HEK293 (cell line): Measurements from ENCODE around the gene ZNF532.

Experiments
- CTCF ChIA-PET: fragments of 350-600 bp; formaldehyde crosslinking; extraction: SDS; loops from one replicate; lab custom pipeline; 2021; ENCODE audit warnings: antibody characterized with exemption; lab: Yijun Ruan, JAX
- POLR2A ChIA-PET: fragments of 300-600 bp; formaldehyde crosslinking; extraction: SDS; loops from one replicate; lab custom pipeline; 2020; ENCODE audit warnings: antibody characterized with exemption, inconsistent platforms; lab: Yijun Ruan, JAX
- H3K27ac ChIP-seq: fragments of 200-500 bp; sonication (Bioruptor generic); 2 replicates; pipeline ENCODE4 v1.5.1; 2014; ENCODE audit warnings: low read depth, low read length, control low read depth, inconsistent platforms; ENCODE audit errors: extremely low read depth
- H3K36me3 ChIP-seq, 2 experiments: fragments of 200-500 bp in 1 of 2; sonication (Bioruptor generic) in 1 of 2; 1 replicate in 1 of 2; 2 replicates in 1 of 2; pipeline ENCODE4 v1.5.1; 2014 to 2017; ENCODE audit warnings: inconsistent platforms in 2 of 2, low read length in 2 of 2; ENCODE audit not compliant: control insufficient read depth in 2 of 2, insufficient read depth in 1 of 2
- H3K4me1 ChIP-seq: fragments of 200-500 bp; sonication (Bioruptor generic); 2 replicates; pipeline ENCODE4 v1.5.1; 2014; ENCODE audit warnings: mild to moderate bottlenecking, low read length, inconsistent platforms; ENCODE audit not compliant: control insufficient read depth, insufficient read depth
- H3K4me3 ChIP-seq: 2 replicates; pipeline ENCODE4 v1.5.1; 2011; ENCODE audit warnings: low read depth, mild to moderate bottlenecking, control low read depth, low read length, moderate library complexity
- H3K9me3 ChIP-seq: fragments of 200-500 bp; sonication (Bioruptor generic); 2 replicates; pipeline ENCODE4 v1.5.1; 2014; ENCODE audit warnings: low read depth, low read length, inconsistent platforms; ENCODE audit not compliant: control insufficient read depth, insufficient read depth
- BCL11A ChIP-seq: fragments of 450-650 bp; formaldehyde crosslinking; IDR thresholded peaks from 2 replicates; pipeline ENCODE4 v1.5.1; 2016; ENCODE audit warnings: low read depth, missing biosample characterization, missing genetic modification characterization
- GLI2 ChIP-seq: fragments of 450-650 bp; formaldehyde crosslinking; IDR thresholded peaks from 2 replicates; pipeline ENCODE4; 2017; ENCODE audit warnings: missing biosample characterization, missing genetic modification characterization, low read depth, borderline replicate concordance
- IKZF3 ChIP-seq: fragments of 450-650 bp; IDR thresholded peaks from 2 replicates; pipeline ENCODE4 v1.5.0; 2018; ENCODE audit warnings: missing biosample characterization, mild to moderate bottlenecking, missing genetic modification characterization, moderate library complexity
- OVOL3 ChIP-seq: fragments of 450-650 bp; formaldehyde crosslinking; IDR thresholded peaks from 2 replicates; pipeline ENCODE4 v1.5.1; 2016; ENCODE audit warnings: missing biosample characterization, missing genetic modification characterization
- SALL2 ChIP-seq: fragments of 450-650 bp; formaldehyde crosslinking; IDR thresholded peaks from 2 replicates; pipeline ENCODE4 v1.5.0; 2017; ENCODE audit warnings: missing biosample characterization, mild to moderate bottlenecking, missing genetic modification characterization, borderline replicate concordance
- SP2 ChIP-seq: fragments of 450-650 bp; formaldehyde crosslinking; IDR thresholded peaks from 2 replicates; pipeline ENCODE4 v1.5.1; 2016; ENCODE audit warnings: missing biosample characterization, missing genetic modification characterization
- TCF7L2 ChIP-seq: IDR thresholded peaks from 2 replicates; pipeline ENCODE4 v1.6.1; 2011; ENCODE audit warnings: low read depth, mild to moderate bottlenecking, inconsistent platforms, low read length, moderate library complexity, borderline replicate concordance
- ZNF10 ChIP-seq: fragments of 450-650 bp; formaldehyde crosslinking; IDR thresholded peaks from 2 replicates; pipeline ENCODE4 v1.5.1; 2017; ENCODE audit warnings: missing biosample characterization, missing genetic modification characterization
- ZNF2 ChIP-seq: fragments of 450-650 bp; formaldehyde crosslinking; IDR thresholded peaks from 2 replicates; pipeline ENCODE4 v1.5.1; 2016; ENCODE audit warnings: missing biosample characterization, missing genetic modification characterization
- ZNF202 ChIP-seq: fragments of 450-650 bp; formaldehyde crosslinking; IDR thresholded peaks from 2 replicates; pipeline ENCODE4 v1.5.1; 2016; ENCODE audit warnings: missing biosample characterization, missing genetic modification characterization, borderline replicate concordance
- ZNF223 ChIP-seq: fragments of 450-650 bp; formaldehyde crosslinking; IDR thresholded peaks from 2 replicates; pipeline ENCODE4 v1.5.1; 2016; ENCODE audit warnings: missing biosample characterization, missing genetic modification characterization
- ZNF366 ChIP-seq: fragments of 450-650 bp; formaldehyde crosslinking; conservative IDR thresholded peaks from 2 replicates; pipeline ENCODE4 v1.5.1; 2016; ENCODE audit warnings: missing biosample characterization, missing genetic modification characterization
- ZNF394 ChIP-seq: fragments of 450-650 bp; formaldehyde crosslinking; IDR thresholded peaks from 2 replicates; pipeline ENCODE4 v1.5.1; 2016; ENCODE audit warnings: missing biosample characterization, missing genetic modification characterization, mild to moderate bottlenecking, moderate library complexity, borderline replicate concordance
- ZNF513 ChIP-seq: fragments of 450-650 bp; IDR thresholded peaks from 2 replicates; pipeline ENCODE4 v1.5.1; 2018; ENCODE audit warnings: missing biosample characterization, missing genetic modification characterization
- ZNF544 ChIP-seq: fragments of 450-650 bp; formaldehyde crosslinking; IDR thresholded peaks from 2 replicates; pipeline ENCODE4 v1.5.0; 2017; ENCODE audit warnings: missing biosample characterization, missing genetic modification characterization
- ZNF555 ChIP-seq: fragments of 450-650 bp; formaldehyde crosslinking; conservative IDR thresholded peaks from 2 replicates; pipeline ENCODE4 v1.5.1; 2017; ENCODE audit warnings: missing biosample characterization, mild to moderate bottlenecking, missing genetic modification characterization, inconsistent platforms
- ZNF664 ChIP-seq: fragments of 450-650 bp; formaldehyde crosslinking; IDR thresholded peaks from 2 replicates; pipeline ENCODE4 v1.5.1; 2016; ENCODE audit warnings: missing biosample characterization, missing genetic modification characterization
- ZNF677 ChIP-seq: fragments of 450-650 bp; IDR thresholded peaks from 2 replicates; pipeline ENCODE4 v1.5.0; 2018; ENCODE audit warnings: missing biosample characterization, mild to moderate bottlenecking, missing genetic modification characterization, moderate library complexity
- ZNF791 ChIP-seq: fragments of 450-650 bp; formaldehyde crosslinking; IDR thresholded peaks from 2 replicates; pipeline ENCODE4 v1.5.1; 2016; ENCODE audit warnings: missing biosample characterization, missing genetic modification characterization
- ZSCAN30 ChIP-seq: fragments of 450-650 bp; IDR thresholded peaks from 2 replicates; pipeline ENCODE4 v1.5.1; 2018; ENCODE audit warnings: missing biosample characterization, mild to moderate bottlenecking, missing genetic modification characterization, moderate library complexity
- TF ChIP-seq, protein P1 (sequence below): fragments of 450-650 bp; IDR thresholded peaks from 2 replicates; pipeline ENCODE4 v1.5.1; 2018; ENCODE audit warnings: missing biosample characterization, mild to moderate bottlenecking, missing genetic modification characterization
- TF ChIP-seq, protein P2 (sequence below): fragments of 450-650 bp; formaldehyde crosslinking; IDR thresholded peaks from 2 replicates; pipeline ENCODE4 v1.5.1; 2017; ENCODE audit warnings: missing biosample characterization, missing genetic modification characterization
- TF ChIP-seq, protein P3 (sequence below): fragments of 450-650 bp; formaldehyde crosslinking; IDR thresholded peaks from 2 replicates; pipeline ENCODE4 v1.5.1; 2017; ENCODE audit warnings: missing biosample characterization, mild to moderate bottlenecking, missing genetic modification characterization, moderate library complexity
- TF ChIP-seq, protein P4 (sequence below): fragments of 450-650 bp; formaldehyde crosslinking; IDR thresholded peaks from 2 replicates; pipeline ENCODE4 v1.5.1; 2017; ENCODE audit warnings: missing biosample characterization, missing genetic modification characterization

ZNF532 gene

GRCh38 chr18:58884680-58885079 is 20.0 kb downstream of the ZNF532 start:
- no peaks in the 10 kb centered on the region; a peak in 1 of 3 replicates for H3K36me3 ChIP-seq
- no peak for TF ChIP-seq ZNF366 (tag by site-specific recombination)
- ChIA-PET CTCF (interaction anchor here (0.6 to 0.9 kb wide), 4 partner anchors 9 to 470 kb away, joined by 3 read pairs; no protein-coding TSS in a partner anchor), POLR2A (no interaction called here)
- H3K4me3 ChIP-seq: no peak overlapping the region
- no peaks in the 10 kb centered on the region for H3K9me3 ChIP-seq
- 0 out of 2 replicates have a peak, but pooled peaks cover 3% of the 10 kb centered on the region for H3K4me1 ChIP-seq
- no peak overlapping the region for H3K27ac ChIP-seq

DNA sequence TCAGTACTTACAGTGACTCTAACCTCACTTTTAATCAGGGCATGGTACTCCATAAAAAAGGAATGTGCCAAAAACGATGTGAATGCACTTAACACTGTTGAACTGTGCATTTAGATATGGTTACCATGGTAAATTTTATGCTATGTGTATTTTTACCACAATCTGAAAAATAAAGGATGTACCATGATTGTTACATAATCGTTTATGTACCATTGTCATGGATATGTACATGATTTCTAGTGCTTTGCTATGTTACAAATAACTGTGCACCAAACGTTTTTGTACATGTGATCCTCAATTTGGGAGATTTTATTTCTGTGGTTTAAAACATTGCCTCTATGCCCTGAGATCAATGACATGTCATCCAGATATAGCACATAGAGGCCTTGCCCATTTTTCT is 21.8 kb downstream of the ZNF532 start:
- POLR2A ChIA-PET: interaction anchor here (0.7 kb wide), 1 partner anchor 45 kb away, joined by 3 read pairs; no protein-coding TSS in a partner anchor
- Histone ChIP-seq H3K4me1 (0 out of 2 replicates have a peak, but pooled peaks cover 2% of the 10 kb centered on the region), H3K27ac (no peak overlapping the region), H3K4me3 (no peak overlapping the region), H3K9me3 (no peaks in the 10 kb centered on the region), H3K36me3 (no peaks in the 10 kb centered on the region; a peak in 1 of 3 replicates)
- TF ChIP-seq, protein P1, sequence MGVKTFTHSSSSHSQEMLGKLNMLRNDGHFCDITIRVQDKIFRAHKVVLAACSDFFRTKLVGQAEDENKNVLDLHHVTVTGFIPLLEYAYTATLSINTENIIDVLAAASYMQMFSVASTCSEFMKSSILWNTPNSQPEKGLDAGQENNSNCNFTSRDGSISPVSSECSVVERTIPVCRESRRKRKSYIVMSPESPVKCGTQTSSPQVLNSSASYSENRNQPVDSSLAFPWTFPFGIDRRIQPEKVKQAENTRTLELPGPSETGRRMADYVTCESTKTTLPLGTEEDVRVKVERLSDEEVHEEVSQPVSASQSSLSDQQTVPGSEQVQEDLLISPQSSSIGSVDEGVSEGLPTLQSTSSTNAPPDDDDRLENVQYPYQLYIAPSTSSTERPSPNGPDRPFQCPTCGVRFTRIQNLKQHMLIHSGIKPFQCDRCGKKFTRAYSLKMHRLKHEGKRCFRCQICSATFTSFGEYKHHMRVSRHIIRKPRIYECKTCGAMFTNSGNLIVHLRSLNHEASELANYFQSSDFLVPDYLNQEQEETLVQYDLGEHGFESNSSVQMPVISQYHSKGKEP (tag by site-specific recombination): no peak
- TF ChIP-seq ZNF2 (tag by site-specific recombination) (no peak), ZNF202 (tag by site-specific recombination) (no peak), IKZF3 (no peak), GLI2 (tag by site-specific recombination) (no peak), ZNF791 (tag by site-specific recombination) (no peak), ZNF394 (tag by site-specific recombination) (no peak), ZSCAN30 (no peak), ZNF513 (no peak), ZNF544 (tag by site-specific recombination) (no peak)
- TF ChIP-seq, protein P2, sequence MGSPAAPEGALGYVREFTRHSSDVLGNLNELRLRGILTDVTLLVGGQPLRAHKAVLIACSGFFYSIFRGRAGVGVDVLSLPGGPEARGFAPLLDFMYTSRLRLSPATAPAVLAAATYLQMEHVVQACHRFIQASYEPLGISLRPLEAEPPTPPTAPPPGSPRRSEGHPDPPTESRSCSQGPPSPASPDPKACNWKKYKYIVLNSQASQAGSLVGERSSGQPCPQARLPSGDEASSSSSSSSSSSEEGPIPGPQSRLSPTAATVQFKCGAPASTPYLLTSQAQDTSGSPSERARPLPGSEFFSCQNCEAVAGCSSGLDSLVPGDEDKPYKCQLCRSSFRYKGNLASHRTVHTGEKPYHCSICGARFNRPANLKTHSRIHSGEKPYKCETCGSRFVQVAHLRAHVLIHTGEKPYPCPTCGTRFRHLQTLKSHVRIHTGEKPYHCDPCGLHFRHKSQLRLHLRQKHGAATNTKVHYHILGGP: no peak
- CTCF ChIA-PET: no interaction called here

DNA sequence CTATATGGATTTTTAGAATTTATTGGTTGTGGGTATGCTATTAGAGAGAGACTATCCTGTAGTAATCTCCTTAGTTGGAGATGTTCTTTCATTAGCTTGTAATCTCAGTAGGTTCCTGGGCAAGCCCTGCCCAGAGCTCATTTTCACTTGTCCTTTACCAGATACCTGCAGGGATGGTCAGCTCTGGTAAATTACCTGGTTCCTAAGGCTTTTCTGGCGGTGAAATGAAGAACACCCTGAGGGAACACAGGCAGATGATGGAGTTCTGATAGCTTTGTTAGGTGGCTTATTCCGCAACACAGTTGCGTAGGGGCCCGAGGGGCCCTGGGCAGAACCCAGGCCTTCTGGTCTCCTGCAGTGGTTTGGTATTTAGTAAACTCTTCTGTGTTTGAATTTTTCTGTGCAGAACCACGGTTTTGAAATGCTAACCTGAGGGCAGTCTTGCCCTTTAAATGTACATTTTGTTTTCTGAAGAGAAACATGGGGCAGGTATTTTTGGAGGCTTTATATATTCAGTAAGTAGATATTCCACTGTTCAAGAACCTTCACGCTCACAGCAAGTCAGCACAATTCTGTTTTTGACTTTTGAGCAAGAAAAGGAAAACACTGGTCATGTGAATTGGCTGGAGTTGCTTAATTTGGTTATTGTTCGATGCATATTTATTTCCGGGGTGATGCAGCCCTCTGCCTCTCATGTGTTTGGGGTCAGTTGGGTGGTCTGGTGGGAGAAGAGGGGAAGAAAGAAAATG is 22.4 kb downstream of the ZNF532 start:
- Histone ChIP-seq H3K36me3 (no peaks in the 10 kb centered on the region; a peak in 1 of 3 replicates), H3K9me3 (no peaks in the 10 kb centered on the region), H3K4me3 (no peak overlapping the region), H3K4me1 (no peaks in the 10 kb centered on the region), H3K27ac (no peak overlapping the region)
- CTCF ChIA-PET: no interaction called here
- POLR2A ChIA-PET: no interaction called here
- TF ChIP-seq SP2 (no peak), TCF7L2 (no peak), ZNF10 (tag by site-specific recombination) (no peak), BCL11A (no peak), ZNF664 (no peak), ZNF223 (tag by site-specific recombination) (no peak), OVOL3 (tag by site-specific recombination) (no peak), SALL2 (tag by site-specific recombination) (no peak), ZNF555 (tag by site-specific recombination) (no peak), ZNF677 (no peak)
- TF ChIP-seq, protein P3, sequence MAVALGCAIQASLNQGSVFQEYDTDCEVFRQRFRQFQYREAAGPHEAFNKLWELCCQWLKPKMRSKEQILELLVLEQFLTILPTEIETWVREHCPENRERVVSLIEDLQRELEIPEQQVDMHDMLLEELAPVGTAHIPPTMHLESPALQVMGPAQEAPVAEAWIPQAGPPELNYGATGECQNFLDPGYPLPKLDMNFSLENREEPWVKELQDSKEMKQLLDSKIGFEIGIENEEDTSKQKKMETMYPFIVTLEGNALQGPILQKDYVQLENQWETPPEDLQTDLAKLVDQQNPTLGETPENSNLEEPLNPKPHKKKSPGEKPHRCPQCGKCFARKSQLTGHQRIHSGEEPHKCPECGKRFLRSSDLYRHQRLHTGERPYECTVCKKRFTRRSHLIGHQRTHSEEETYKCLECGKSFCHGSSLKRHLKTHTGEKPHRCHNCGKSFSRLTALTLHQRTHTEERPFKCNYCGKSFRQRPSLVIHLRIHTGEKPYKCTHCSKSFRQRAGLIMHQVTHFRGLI (tag by site-specific recombination): no peak
- TF ChIP-seq, protein P4, sequence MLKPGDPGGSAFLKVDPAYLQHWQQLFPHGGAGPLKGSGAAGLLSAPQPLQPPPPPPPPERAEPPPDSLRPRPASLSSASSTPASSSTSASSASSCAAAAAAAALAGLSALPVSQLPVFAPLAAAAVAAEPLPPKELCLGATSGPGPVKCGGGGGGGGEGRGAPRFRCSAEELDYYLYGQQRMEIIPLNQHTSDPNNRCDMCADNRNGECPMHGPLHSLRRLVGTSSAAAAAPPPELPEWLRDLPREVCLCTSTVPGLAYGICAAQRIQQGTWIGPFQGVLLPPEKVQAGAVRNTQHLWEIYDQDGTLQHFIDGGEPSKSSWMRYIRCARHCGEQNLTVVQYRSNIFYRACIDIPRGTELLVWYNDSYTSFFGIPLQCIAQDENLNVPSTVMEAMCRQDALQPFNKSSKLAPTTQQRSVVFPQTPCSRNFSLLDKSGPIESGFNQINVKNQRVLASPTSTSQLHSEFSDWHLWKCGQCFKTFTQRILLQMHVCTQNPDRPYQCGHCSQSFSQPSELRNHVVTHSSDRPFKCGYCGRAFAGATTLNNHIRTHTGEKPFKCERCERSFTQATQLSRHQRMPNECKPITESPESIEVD: no peak
